ENCODE measurements around the gene ZSCAN5A. TPM values are rescaled to one million over a fixed set of nuclear protein-coding genes. Genes with fewer than 3 reads are reported as not detected.

ZSCAN5A gene
- total RNA-seq, 1 donor from 2014 or later: 13.4 TPM

DNA sequence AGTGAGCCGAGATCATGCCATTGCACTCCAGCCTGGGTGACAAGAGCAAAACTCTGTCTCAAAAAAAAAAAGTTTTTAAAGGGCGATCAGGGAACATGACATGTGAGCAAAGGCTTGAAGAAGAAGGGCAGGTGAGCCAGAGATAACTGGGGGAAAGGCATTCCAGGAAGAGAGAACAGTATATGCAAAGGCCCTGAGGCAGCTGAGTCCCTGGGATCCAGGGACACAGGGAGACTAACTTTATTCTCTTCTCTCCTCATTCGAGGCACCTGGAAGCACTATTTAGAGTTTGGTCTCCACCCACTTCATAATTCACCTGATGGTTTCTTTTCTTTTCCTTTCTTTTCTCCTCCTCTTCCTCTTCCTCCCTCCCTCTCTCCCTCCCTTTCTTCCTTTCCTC, 17.6 kb downstream of the ZSCAN5A start:
- H3K4me1 Mint-ChIP-seq (ENCODE audit: unreplicated experiment): peaks cover 8% of the 10 kb centered on the region
- H3K9me3 Mint-ChIP-seq: no peaks in the 10 kb centered on the region
- peaks cover 21% of the 10 kb centered on the region for H3K36me3 Mint-ChIP-seq
- no peak overlapping the region for H3K27ac Mint-ChIP-seq
- no peak overlapping the region for H3K4me3 Mint-ChIP-seq
- DNase-seq (ENCODE audit: extremely low spot score, unreplicated experiment): no peak
- TF ChIP-seq, protein P1, sequence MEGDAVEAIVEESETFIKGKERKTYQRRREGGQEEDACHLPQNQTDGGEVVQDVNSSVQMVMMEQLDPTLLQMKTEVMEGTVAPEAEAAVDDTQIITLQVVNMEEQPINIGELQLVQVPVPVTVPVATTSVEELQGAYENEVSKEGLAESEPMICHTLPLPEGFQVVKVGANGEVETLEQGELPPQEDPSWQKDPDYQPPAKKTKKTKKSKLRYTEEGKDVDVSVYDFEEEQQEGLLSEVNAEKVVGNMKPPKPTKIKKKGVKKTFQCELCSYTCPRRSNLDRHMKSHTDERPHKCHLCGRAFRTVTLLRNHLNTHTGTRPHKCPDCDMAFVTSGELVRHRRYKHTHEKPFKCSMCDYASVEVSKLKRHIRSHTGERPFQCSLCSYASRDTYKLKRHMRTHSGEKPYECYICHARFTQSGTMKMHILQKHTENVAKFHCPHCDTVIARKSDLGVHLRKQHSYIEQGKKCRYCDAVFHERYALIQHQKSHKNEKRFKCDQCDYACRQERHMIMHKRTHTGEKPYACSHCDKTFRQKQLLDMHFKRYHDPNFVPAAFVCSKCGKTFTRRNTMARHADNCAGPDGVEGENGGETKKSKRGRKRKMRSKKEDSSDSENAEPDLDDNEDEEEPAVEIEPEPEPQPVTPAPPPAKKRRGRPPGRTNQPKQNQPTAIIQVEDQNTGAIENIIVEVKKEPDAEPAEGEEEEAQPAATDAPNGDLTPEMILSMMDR (conservative IDR thresholded peaks at IDR 0.05): no peak
- no peaks in the 10 kb centered on the region for H3K27me3 Mint-ChIP-seq

DNA sequence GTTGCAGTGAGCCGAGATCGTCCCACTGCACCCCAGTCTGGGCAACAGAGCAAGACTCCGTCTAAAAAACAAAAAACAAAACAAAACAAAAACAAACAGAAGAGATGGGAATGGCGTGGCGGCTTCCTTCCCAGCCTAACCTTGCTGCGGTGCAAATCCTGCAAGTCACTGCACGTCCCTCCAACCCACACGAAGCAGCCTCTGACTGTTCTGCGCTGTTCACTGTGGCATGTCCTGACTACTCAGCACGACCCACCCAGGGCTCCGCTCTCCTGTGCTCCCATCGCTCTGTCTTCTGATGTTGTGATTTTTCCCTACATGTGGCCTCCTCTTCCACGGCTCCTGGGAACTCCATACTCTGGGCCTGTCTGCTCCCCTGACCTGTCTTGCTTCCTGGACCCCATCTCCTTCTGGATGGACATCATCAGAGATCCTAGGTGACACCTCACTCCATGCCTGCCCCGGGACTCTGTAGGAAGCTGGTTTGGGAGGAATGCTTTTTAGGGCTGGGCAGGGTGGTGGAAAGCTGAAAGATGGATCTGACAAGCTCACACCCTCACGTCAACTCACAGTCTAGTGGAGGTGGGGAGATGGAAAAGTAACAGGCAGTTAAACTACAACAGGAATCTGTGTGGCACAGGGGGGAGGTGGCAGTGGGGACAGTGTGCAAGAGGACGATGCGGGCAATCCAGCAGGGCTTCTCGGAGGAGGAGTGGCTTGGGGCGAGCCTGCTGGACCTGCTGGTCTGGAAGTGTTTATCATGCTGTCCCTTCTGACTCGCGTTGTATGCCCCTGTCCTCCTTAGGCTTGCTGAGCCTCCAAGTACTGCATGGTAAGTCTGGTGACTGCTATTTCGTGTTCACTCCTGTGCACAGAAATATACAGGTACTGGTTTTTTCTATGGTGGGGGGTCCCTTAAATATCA, 18.8 kb downstream of the ZSCAN5A start:
- no peaks in the 10 kb centered on the region for H3K27me3 Mint-ChIP-seq

DNA sequence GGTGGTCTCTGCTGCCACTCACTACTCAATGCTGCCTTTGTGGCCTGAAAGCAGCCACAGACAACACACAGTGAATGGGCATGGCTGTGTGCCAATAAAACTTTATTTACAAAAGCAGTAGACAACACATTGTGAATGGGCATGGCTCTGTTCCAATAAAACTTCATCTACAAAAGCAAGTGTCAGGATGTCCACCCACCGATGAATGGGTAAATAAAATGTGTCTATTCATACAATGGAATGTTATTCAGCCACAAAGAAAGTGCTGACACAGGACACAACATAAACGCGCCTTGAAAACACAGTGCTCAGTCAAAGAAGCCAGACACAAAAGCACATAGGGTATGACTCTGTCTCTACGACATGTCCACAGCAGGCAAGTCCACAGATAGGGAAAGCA, 20.1 kb downstream of the ZSCAN5A start:
- Mint-ChIP-seq H3K36me3 (peaks cover 17% of the 10 kb centered on the region), H3K9me3 (no peaks in the 10 kb centered on the region), H3K27ac (peak overlapping the region; percentile 73), H3K27me3 (no peaks in the 10 kb centered on the region), H3K4me3 (no peak overlapping the region), H3K4me1 (ENCODE audit: unreplicated experiment) (peaks cover 8% of the 10 kb centered on the region)
- DNase-seq (ENCODE audit: extremely low spot score, unreplicated experiment): no peak
- TF ChIP-seq, protein P1 (conservative IDR thresholded peaks at IDR 0.05): no peak

More for the DNA sequence above, 18.8 kb downstream of the ZSCAN5A start:
- no peak for DNase-seq (ENCODE audit: extremely low spot score, unreplicated experiment)
- TF ChIP-seq, protein P1 (conservative IDR thresholded peaks at IDR 0.05): no peak
- no peak overlapping the region for H3K4me3 Mint-ChIP-seq
- no peaks in the 10 kb centered on the region for H3K9me3 Mint-ChIP-seq
- H3K36me3 Mint-ChIP-seq: peaks cover 17% of the 10 kb centered on the region
- H3K27ac Mint-ChIP-seq: peak overlapping the region; percentile 66
- H3K4me1 Mint-ChIP-seq (ENCODE audit: unreplicated experiment): peaks cover 8% of the 10 kb centered on the region

DNA sequence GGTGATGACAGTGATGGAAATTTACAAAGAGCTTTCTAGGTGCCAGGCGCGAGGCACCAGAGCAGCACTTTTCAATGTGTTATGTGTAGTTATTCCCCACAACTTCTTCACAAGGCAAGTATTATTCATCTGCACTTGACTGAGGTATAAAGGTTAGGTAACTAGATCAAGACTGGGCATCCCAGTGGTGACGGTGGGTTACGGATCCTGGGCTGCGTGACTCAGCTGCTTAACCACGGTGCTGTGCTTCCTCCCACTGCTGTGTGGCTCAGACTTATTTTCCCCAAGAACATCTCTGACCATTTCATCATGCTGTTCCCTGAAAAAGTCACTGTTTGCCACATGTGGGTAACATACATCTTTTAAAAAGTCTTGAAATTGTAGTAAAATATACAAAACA, 22.8 kb downstream of the ZSCAN5A start:
- H3K4me1 Mint-ChIP-seq (ENCODE audit: unreplicated experiment): peaks cover 8% of the 10 kb centered on the region
- H3K27ac Mint-ChIP-seq: no peak overlapping the region
- no peak for DNase-seq (ENCODE audit: extremely low spot score, unreplicated experiment)
- TF ChIP-seq, protein P1 (conservative IDR thresholded peaks at IDR 0.05): no peak
- no peaks in the 10 kb centered on the region for H3K27me3 Mint-ChIP-seq
- peaks cover 24% of the 10 kb centered on the region for H3K36me3 Mint-ChIP-seq
- H3K4me3 Mint-ChIP-seq: no peak overlapping the region
- no peaks in the 10 kb centered on the region for H3K9me3 Mint-ChIP-seq

DNA sequence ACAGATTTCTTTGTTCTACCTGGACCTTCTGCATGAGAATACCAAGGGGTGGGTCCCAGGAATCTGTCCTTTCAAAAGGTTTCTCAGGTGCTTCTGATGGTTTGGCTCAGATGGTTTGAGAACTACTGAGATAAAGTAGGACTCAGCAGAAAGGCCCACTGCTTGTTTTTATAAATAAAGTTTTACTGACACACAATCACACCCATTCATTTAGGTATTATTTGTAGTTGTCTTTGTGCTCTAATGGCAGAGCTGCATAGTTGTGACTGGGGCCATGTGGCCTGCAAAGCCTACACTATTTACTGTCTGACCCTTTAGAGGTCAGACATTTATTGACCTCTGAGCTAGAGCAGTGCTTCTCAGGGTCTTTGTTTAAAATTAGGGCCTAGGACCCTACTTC, 24.5 kb downstream of the ZSCAN5A start:
- TF ChIP-seq, protein P1 (conservative IDR thresholded peaks at IDR 0.05): no peak
- H3K4me3 Mint-ChIP-seq: no peak overlapping the region
- H3K27me3 Mint-ChIP-seq: no peaks in the 10 kb centered on the region
- no peak overlapping the region for H3K27ac Mint-ChIP-seq
- DNase-seq (ENCODE audit: extremely low spot score, unreplicated experiment): no peak
- H3K4me1 Mint-ChIP-seq (ENCODE audit: unreplicated experiment): peaks cover 5% of the 10 kb centered on the region
- no peaks in the 10 kb centered on the region for H3K9me3 Mint-ChIP-seq
- peaks cover 15% of the 10 kb centered on the region for H3K36me3 Mint-ChIP-seq
